Body of pancreas (tissue), 4 donors: ENCODE results near the gene STOX1. TPM values are rescaled to one million over a fixed set of nuclear protein-coding genes. Genes with fewer than 3 reads are reported as not detected.
"Not testable (repeated sequence)": the region's sequence is repeated elsewhere in the genome, so short reads cannot be mapped to it uniquely, and the experiment has no call there.

ENCODE experiments used
- ATAC-seq: fragments of 150-250 bp; one replicate; pipeline ENCODE4 v1.9.1; 2016
- DNase-seq, 4 donors: peaks; one replicate each; pipeline ENCODE4 v3.0.0-alpha.2; 2019
- H3K27ac ChIP-seq, 4 donors: fragments of 200-600 bp; sonication (generic); 1 replicate in 3 of 4; 2 replicates in 1 of 4; pipeline versions ENCODE4 v1.5.1 to v1.6.1; 2016 to 2019; ENCODE audit warnings: mild to moderate bottlenecking in 1 of 4, mixed read lengths in 1 of 4, moderate library complexity in 1 of 4
- H3K27me3 ChIP-seq, 2 donors: fragments of 200-600 bp; sonication (generic); one replicate each; pipeline ENCODE4 v1.6.0; 2016; ENCODE audit warnings: mild to moderate bottlenecking in 1 of 2
- H3K36me3 ChIP-seq, 2 donors: fragments of 200-600 bp; sonication (generic); replicated peaks in 1 of 2; 2 replicates each; pipeline ENCODE4 v1.5.1; 2016; ENCODE audit warnings: low read depth in 2 of 2; ENCODE audit not compliant: insufficient read depth in 1 of 2
- H3K4me1 ChIP-seq: fragments of 200-600 bp; sonication (generic); one replicate; pipeline ENCODE4 v1.6.0; 2016
- H3K4me3 ChIP-seq, 2 donors: fragments of 200-600 bp; sonication (generic); 1 replicate in 1 of 2; 2 replicates in 1 of 2; pipeline ENCODE4 v1.5.1; 2016 to 2019
- H3K9me3 ChIP-seq, 3 donors: fragments of 200-600 bp; sonication (generic); 1 replicate in 2 of 3; 2 replicates in 1 of 3; pipeline ENCODE4 v1.5.1; 2016
- POLR2A ChIP-seq, 3 donors: fragments of 450-650 bp; IDR thresholded peaks; one replicate each; pipeline ENCODE4 v1.6.1; 2016; ENCODE audit warnings: antibody characterized with exemption in 3 of 3, mild to moderate bottlenecking in 2 of 3
- WGBS, 2 donors: methylation state at CpG; one replicate each; pipeline ENCODE4 v1.1.5; 2017; 5-methylcytosine and 5-hydroxymethylcytosine counted together
- intact Hi-C: fragments of 100-400 bp; cut with DNase I; formaldehyde crosslinking; loops from one replicate; pipeline ENCODE4 v1.15.1; 2023
- small RNA-seq: library from RNA; depleted of rRNA; stranded (forward); fragments of <200 nt; gene quantifications from one replicate; pipeline ENCODE3, GENCODE V24; 2016
- total RNA-seq, 2 donors: library from RNA; depleted of rRNA; stranded (reverse); fragments of >200 nt; gene quantifications; one replicate each; pipeline ENCODE4 v1.1.0, GENCODE V29; 2016
- TF ChIP-seq, protein P1 (sequence below), 7 experiments: fragments of 450-650 bp in 4 of 7; fragments of 200-600 bp in 3 of 7; sonication (generic) in 3 of 7; IDR thresholded peaks; one replicate each; pipeline ENCODE4 v1.5.1; 2016 to 2019; ENCODE audit warnings: antibody characterized with exemption in 7 of 7

STOX1 gene
- total RNA-seq, 2 donors from 2014 or later: 2.1 to 4.0 TPM

DNA sequence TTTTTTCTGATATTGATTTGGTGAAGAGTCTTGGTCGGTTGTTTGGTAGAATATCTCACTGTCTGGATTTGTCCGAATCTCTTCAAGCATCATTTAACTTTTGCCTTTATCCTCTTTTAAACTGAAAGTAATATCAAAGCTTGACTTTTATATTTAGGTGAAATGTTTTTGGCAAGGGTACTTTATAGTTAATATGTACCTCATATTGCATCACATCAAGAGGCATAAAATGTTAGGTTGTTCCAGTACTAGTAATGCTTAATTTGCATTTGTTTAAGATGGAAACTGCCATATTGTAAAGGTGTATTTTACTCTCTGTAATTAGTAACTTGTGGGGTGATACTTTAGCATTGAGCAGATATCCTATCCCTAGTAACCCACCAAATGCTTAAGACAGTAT, 111.6 kb downstream of the STOX1 start:
- TF ChIP-seq, protein P1, sequence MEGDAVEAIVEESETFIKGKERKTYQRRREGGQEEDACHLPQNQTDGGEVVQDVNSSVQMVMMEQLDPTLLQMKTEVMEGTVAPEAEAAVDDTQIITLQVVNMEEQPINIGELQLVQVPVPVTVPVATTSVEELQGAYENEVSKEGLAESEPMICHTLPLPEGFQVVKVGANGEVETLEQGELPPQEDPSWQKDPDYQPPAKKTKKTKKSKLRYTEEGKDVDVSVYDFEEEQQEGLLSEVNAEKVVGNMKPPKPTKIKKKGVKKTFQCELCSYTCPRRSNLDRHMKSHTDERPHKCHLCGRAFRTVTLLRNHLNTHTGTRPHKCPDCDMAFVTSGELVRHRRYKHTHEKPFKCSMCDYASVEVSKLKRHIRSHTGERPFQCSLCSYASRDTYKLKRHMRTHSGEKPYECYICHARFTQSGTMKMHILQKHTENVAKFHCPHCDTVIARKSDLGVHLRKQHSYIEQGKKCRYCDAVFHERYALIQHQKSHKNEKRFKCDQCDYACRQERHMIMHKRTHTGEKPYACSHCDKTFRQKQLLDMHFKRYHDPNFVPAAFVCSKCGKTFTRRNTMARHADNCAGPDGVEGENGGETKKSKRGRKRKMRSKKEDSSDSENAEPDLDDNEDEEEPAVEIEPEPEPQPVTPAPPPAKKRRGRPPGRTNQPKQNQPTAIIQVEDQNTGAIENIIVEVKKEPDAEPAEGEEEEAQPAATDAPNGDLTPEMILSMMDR (IDR thresholded peaks at IDR 0.05): no peak
- no peak for TF ChIP-seq POLR2A (IDR thresholded peaks at IDR 0.05)
- Histone ChIP-seq H3K9me3 (no peaks in the 10 kb centered on the region), H3K27ac (no peak overlapping the region), H3K4me3 (no peak overlapping the region), H3K4me1 (peaks cover 5% of the 10 kb centered on the region), H3K36me3 (peaks cover 0 to 11% of the 10 kb centered on the region in 2 donors), H3K27me3 (no peaks in the 10 kb centered on the region)
- no peak for ATAC-seq
- DNase-seq: no peak
- intact Hi-C loops: no loop called here
- WGBS, 2 donors: 80 to 89% methylated on average over 2 of the region's 2 CpGs

DNA sequence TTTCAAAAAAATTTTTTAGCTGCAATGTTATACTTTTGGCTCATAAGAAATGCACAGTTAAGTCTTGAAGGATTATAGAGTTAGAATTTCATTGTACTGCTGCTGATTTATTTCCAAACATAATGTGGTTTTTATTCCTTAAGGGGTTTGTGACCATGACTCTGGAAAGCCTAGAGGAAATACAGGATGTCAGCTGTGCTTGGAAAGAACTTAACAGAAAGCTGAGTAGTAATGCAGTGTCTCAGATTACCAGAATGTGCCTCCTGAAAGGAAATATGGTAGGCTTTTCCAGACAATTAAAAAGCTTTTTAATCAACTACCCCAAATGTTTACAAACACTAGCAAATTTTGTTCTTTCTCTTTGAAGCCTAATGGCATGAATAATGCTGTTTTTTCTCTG, 113.6 kb downstream of the STOX1 start:
- intact Hi-C loops, ATAC-seq, H3K4me1 ChIP-seq, H3K4me3 ChIP-seq, DNase-seq, H3K9me3 ChIP-seq, H3K27me3 ChIP-seq, H3K27ac ChIP-seq: not testable (repeated sequence)
- H3K36me3 ChIP-seq: peaks cover 0 to 13% of the 10 kb centered on the region in 2 donors

Small RNA genes within 50 kb of the gene (small RNA-seq; reads per million reads assigned to genes)
- gene RNU6-571P (not detected), gene RNU6-697P (not detected)

Other genes with a start within 250 kb of the STOX1 start
- 10 to 100 TPM; 30.9 to 68.6 TPM for gene CCAR1, start 106.3 kb upstream of the STOX1 start, total RNA-seq
- gene DDX50, start 73.8 kb downstream of the STOX1 start, total RNA-seq: 10 to 100 TPM; 22.3 to 23.7 TPM
- 10 to 100 TPM; 24.6 to 38.9 TPM for gene DDX21, start 128.6 kb downstream of the STOX1 start, total RNA-seq
- gene KIFBP, start 161.3 kb downstream of the STOX1 start, total RNA-seq: 10 to 100 TPM; 15.8 to 16.9 TPM